Measurements from ENCODE around the gene LPCAT1. TPM values are rescaled to one million over a fixed set of nuclear protein-coding genes. Genes with fewer than 3 reads are reported as not detected.

The LPCAT1 gene
- total RNA-seq, 4 donors from 2014 or later: 18.9 to 47.5 (median 29.2) TPM

GRCh38 chr5:1515311-1515920, 8.3 kb downstream of the LPCAT1 start:
- TF ChIP-seq CTCF (IDR thresholded peaks at IDR 0.05; ENCODE audit: low read depth): no peak

GRCh38 chr5:1514027-1514818, 9.5 kb downstream of the LPCAT1 start:
- no peak for TF ChIP-seq CTCF (IDR thresholded peaks at IDR 0.05; ENCODE audit: low read depth)

- TF ChIP-seq CTCF (IDR thresholded peaks at IDR 0.05; ENCODE audit: low read depth): no peak
Observed at GRCh38 chr5:1513326-1514026, 10.3 kb downstream of the LPCAT1 start.

GRCh38 chr5:1512541-1513291, 11.0 kb downstream of the LPCAT1 start:
- no peak for TF ChIP-seq CTCF (IDR thresholded peaks at IDR 0.05; ENCODE audit: low read depth)

- no peak for TF ChIP-seq CTCF (IDR thresholded peaks at IDR 0.05; ENCODE audit: low read depth)
Observed at GRCh38 chr5:1511651-1512540, 11.9 kb downstream of the LPCAT1 start.

GRCh38 chr5:1511048-1511447, 12.7 kb downstream of the LPCAT1 start:
- TF ChIP-seq CTCF (IDR thresholded peaks at IDR 0.05; ENCODE audit: low read depth): no peak
